ENCODE results near the gene KCNG2. TPM values are rescaled to one million over a fixed set of nuclear protein-coding genes. Genes with fewer than 3 reads are reported as not detected.

KCNG2 gene
- total and polyA plus RNA-seq, 4 donors: 0.03 to 0.23 (median 0.08) TPM; not detected in 1

DNA sequence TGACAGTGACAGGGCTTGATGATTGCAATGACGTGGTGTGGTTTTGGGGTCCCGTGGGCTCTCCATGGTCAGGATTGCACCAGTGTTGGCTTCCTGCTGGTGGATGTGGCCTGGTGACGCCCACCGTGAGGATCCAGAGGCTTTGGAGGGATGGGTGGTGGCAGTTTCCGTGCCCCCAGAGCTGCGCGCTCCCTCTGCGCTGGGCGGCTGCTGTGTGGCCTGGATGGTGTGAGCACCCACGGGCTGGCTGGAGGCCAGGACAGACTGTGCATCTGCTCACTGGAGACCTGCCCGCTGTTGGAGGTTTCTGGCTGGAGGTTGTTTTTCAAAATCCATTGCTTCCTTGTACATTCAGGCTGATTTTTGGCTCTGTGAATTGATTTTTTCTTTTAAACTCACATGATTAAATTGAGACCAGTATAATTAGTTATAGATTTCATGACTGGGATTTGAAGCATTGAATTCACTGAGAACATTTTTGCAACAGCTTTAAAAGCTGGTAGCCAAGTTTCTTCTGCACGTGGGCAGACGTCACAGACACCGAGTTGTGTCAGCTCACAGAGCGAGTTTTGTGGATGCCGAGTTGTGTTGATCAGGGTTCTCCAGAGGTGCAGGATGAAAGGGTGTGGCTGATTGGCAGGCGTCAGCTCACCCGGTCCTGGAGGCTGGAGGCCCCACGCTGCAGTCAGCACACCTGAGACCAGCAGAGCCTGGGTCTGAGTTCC lies 72.7 kb downstream of the KCNG2 start:
- H3K4me3 ChIP-seq (ENCODE audit: low read depth in 1 of 3, low read length in 3 of 3): no peak overlapping the region
- no peak overlapping the region for H3K27ac ChIP-seq (ENCODE audit: low read depth in 1 of 2, low read length in 2 of 2)
- H3K9me3 ChIP-seq (ENCODE audit: control insufficient read depth in 4 of 4, low read length in 3 of 4): no peaks in the 10 kb centered on the region
- H3K36me3 ChIP-seq (ENCODE audit: control insufficient read depth in 4 of 4, insufficient read depth in 3 of 4, low read depth in 1 of 4, low read length in 3 of 4): no peaks in the 10 kb centered on the region
- no peak for TF ChIP-seq HNF4A (conservative IDR thresholded peaks at IDR 0.05)
- no peak for TF ChIP-seq RAD21 (IDR thresholded peaks at IDR 0.05)
- TF ChIP-seq JUND (IDR thresholded peaks at IDR 0.05): no peak
- no peak for TF ChIP-seq NR2F2 (IDR thresholded peaks at IDR 0.05)
- TF ChIP-seq, protein P1, sequence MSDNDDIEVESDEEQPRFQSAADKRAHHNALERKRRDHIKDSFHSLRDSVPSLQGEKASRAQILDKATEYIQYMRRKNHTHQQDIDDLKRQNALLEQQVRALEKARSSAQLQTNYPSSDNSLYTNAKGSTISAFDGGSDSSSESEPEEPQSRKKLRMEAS (IDR thresholded peaks at IDR 0.05): no peak
- no peak for TF ChIP-seq TAF1 (conservative IDR thresholded peaks at IDR 0.05)
- TF ChIP-seq YY1 (IDR thresholded peaks at IDR 0.05): no peak
- no peak for TF ChIP-seq SP1 (IDR thresholded peaks at IDR 0.05)
- TF ChIP-seq, protein P2, sequence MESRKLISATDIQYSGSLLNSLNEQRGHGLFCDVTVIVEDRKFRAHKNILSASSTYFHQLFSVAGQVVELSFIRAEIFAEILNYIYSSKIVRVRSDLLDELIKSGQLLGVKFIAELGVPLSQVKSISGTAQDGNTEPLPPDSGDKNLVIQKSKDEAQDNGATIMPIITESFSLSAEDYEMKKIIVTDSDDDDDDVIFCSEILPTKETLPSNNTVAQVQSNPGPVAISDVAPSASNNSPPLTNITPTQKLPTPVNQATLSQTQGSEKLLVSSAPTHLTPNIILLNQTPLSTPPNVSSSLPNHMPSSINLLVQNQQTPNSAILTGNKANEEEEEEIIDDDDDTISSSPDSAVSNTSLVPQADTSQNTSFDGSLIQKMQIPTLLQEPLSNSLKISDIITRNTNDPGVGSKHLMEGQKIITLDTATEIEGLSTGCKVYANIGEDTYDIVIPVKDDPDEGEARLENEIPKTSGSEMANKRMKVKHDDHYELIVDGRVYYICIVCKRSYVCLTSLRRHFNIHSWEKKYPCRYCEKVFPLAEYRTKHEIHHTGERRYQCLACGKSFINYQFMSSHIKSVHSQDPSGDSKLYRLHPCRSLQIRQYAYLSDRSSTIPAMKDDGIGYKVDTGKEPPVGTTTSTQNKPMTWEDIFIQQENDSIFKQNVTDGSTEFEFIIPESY (IDR thresholded peaks at IDR 0.05): no peak
- no peak for TF ChIP-seq EGR1 (IDR thresholded peaks at IDR 0.05; ENCODE audit: low read depth in 2 of 2)
- no peak for TF ChIP-seq FOXA1 (IDR thresholded peaks at IDR 0.05)
- TF ChIP-seq, protein P3, sequence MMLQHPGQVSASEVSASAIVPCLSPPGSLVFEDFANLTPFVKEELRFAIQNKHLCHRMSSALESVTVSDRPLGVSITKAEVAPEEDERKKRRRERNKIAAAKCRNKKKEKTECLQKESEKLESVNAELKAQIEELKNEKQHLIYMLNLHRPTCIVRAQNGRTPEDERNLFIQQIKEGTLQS (IDR thresholded peaks at IDR 0.05): no peak
- no peak for TF ChIP-seq HNF4G (IDR thresholded peaks at IDR 0.05)
- TF ChIP-seq, protein P4, sequence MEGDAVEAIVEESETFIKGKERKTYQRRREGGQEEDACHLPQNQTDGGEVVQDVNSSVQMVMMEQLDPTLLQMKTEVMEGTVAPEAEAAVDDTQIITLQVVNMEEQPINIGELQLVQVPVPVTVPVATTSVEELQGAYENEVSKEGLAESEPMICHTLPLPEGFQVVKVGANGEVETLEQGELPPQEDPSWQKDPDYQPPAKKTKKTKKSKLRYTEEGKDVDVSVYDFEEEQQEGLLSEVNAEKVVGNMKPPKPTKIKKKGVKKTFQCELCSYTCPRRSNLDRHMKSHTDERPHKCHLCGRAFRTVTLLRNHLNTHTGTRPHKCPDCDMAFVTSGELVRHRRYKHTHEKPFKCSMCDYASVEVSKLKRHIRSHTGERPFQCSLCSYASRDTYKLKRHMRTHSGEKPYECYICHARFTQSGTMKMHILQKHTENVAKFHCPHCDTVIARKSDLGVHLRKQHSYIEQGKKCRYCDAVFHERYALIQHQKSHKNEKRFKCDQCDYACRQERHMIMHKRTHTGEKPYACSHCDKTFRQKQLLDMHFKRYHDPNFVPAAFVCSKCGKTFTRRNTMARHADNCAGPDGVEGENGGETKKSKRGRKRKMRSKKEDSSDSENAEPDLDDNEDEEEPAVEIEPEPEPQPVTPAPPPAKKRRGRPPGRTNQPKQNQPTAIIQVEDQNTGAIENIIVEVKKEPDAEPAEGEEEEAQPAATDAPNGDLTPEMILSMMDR (IDR thresholded peaks at IDR 0.05; ENCODE audit: low read depth, low read length, missing input control): no peak
- TF ChIP-seq, protein P5, sequence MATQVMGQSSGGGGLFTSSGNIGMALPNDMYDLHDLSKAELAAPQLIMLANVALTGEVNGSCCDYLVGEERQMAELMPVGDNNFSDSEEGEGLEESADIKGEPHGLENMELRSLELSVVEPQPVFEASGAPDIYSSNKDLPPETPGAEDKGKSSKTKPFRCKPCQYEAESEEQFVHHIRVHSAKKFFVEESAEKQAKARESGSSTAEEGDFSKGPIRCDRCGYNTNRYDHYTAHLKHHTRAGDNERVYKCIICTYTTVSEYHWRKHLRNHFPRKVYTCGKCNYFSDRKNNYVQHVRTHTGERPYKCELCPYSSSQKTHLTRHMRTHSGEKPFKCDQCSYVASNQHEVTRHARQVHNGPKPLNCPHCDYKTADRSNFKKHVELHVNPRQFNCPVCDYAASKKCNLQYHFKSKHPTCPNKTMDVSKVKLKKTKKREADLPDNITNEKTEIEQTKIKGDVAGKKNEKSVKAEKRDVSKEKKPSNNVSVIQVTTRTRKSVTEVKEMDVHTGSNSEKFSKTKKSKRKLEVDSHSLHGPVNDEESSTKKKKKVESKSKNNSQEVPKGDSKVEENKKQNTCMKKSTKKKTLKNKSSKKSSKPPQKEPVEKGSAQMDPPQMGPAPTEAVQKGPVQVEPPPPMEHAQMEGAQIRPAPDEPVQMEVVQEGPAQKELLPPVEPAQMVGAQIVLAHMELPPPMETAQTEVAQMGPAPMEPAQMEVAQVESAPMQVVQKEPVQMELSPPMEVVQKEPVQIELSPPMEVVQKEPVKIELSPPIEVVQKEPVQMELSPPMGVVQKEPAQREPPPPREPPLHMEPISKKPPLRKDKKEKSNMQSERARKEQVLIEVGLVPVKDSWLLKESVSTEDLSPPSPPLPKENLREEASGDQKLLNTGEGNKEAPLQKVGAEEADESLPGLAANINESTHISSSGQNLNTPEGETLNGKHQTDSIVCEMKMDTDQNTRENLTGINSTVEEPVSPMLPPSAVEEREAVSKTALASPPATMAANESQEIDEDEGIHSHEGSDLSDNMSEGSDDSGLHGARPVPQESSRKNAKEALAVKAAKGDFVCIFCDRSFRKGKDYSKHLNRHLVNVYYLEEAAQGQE (IDR thresholded peaks at IDR 0.05): no peak
- no peak overlapping the region for H3K9ac ChIP-seq (ENCODE audit: low read depth in 1 of 2, low read length in 2 of 2)
- WGBS: 81% methylated on average over 19 of the region's 19 CpGs
- no peaks in the 10 kb centered on the region for H3K4me1 ChIP-seq (ENCODE audit: control insufficient read depth in 4 of 4, insufficient read depth in 4 of 4, low read length in 3 of 4)
- no peak for DNase-seq (ENCODE audit: low spot score)
- no peaks in the 10 kb centered on the region for H3K27me3 ChIP-seq (ENCODE audit: control insufficient read depth in 4 of 4, insufficient read depth in 4 of 4, low read length in 3 of 4)

DNA sequence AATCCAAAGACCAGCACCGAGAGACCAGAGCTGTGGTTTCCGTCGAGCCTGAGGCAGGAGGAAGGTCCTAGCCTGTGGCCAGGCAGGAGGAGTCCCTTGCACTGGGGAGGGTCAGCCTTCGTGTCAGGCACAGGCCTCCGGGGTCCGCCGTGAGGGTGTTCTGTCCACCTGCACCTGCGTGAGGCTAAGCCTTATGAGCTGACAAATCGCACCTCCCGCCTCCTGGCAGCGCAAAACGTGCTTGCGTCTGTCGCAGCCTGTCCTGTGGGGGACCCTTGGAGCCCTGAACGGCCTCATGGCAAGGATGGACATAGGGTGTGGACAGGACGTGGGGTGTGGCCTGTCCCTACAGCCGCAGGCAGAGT lies 73.3 kb downstream of the KCNG2 start:
- DNase-seq (ENCODE audit: low spot score): no peak
- no peak overlapping the region for H3K4me3 ChIP-seq (ENCODE audit: low read depth in 1 of 3, low read length in 3 of 3)
- no peak overlapping the region for H3K9ac ChIP-seq (ENCODE audit: low read depth in 1 of 2, low read length in 2 of 2)
- H3K27me3 ChIP-seq (ENCODE audit: control insufficient read depth in 4 of 4, insufficient read depth in 4 of 4, low read length in 3 of 4): no peaks in the 10 kb centered on the region
- H3K9me3 ChIP-seq (ENCODE audit: control insufficient read depth in 4 of 4, low read length in 3 of 4): no peaks in the 10 kb centered on the region
- H3K4me1 ChIP-seq (ENCODE audit: control insufficient read depth in 4 of 4, insufficient read depth in 4 of 4, low read length in 3 of 4): no peaks in the 10 kb centered on the region
- WGBS: 87% methylated on average over 17 of the region's 17 CpGs
- no peaks in the 10 kb centered on the region for H3K36me3 ChIP-seq (ENCODE audit: control insufficient read depth in 4 of 4, insufficient read depth in 3 of 4, low read depth in 1 of 4, low read length in 3 of 4)
- H3K27ac ChIP-seq (ENCODE audit: low read depth in 1 of 2, low read length in 2 of 2): no peak overlapping the region
- TF ChIP-seq EGR1 (IDR thresholded peaks at IDR 0.05; ENCODE audit: low read depth in 2 of 2) (no peak), HNF4A (conservative IDR thresholded peaks at IDR 0.05) (no peak), RXRA (IDR thresholded peaks at IDR 0.05) (no peak), YY1 (IDR thresholded peaks at IDR 0.05) (no peak), FOXA2 (IDR thresholded peaks at IDR 0.05) (no peak), TAF1 (conservative IDR thresholded peaks at IDR 0.05) (no peak)
- TF ChIP-seq, protein P5 (IDR thresholded peaks at IDR 0.05): no peak
- TF ChIP-seq, protein P3 (IDR thresholded peaks at IDR 0.05): no peak
- TF ChIP-seq, protein P1 (IDR thresholded peaks at IDR 0.05): no peak

Measured in liver (tissue), 9 donors.